Activated CD4-positive, alpha-beta T cell treated with anti-CD3 and anti-CD28 coated beads, Interleukin-2, amount 50 U/mL, for 24 hours (primary cell): ENCODE measurements around the gene COL4A4.
"Not testable (repeated sequence)": the region's sequence is repeated elsewhere in the genome, so short reads cannot be mapped to it uniquely, and the experiment has no call there.

Source experiments
- DNase-seq, 2 donors: peaks; one replicate each; pipeline ENCODE4 v3.0.0-alpha.2; 2020; ENCODE audit warnings: low read depth in 1 of 2, low spot score in 1 of 2

COL4A4 gene

DNA sequence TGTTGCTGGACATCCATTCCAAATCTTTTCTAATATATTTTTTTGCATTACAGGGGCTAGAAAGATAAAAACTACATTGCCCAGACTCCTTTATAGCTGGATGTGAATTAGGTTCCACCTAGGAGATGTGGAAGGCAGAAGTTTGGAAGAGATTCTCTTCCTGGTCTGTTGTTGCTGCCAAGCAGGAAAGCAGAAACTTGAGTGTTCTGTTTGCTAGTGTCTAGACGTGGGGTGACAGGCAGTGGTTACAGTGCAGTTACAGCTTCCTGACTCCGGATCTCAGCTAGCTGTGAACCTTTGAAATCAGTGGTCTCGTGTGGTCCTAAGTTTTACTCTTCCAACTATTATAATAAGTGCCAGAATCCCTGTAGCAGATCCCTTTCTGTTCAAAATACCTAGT lies 46.2 kb downstream of the COL4A4 start:
- DNase-seq, result no peak

DNA sequence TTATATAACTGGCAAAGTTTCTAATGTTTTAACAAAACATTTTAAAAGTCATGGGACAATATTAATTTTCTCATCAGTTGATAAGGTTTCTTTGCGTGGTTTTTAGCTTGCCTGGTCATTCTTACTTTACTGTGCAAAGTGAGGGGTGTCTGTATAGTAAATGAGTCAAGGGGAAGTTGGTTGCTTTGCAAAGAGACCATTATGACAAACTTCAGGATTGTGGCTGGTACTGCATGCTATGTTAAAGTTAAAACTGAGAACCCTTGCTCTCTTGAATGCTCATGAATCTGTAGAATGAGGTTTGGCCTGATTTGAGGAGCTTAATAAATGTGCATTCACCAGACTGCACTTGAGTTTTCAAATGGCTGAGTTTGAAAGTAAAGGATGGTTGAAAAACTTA lies 47.0 kb downstream of the COL4A4 start:
- DNase-seq, result no peak

DNA sequence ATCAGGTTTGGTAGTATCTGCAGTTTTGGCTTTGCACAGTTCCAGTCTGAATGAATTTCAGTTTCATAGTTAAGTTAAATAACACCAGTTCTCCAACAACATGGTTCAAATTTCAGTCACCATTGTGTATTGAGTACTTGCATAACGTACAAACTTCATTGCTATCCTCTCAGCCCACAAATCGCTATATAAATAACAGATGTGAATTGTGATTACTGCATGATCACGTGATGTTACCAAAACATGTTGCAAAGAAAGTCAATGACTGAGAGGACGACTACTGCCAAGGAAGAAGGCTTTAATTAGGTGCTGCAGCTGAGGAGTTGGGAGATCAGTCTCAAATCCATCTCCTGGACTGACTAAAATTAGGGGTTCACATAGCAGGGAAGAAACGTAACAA lies 48.2 kb downstream of the COL4A4 start:
- DNase-seq, result no peak

DNA sequence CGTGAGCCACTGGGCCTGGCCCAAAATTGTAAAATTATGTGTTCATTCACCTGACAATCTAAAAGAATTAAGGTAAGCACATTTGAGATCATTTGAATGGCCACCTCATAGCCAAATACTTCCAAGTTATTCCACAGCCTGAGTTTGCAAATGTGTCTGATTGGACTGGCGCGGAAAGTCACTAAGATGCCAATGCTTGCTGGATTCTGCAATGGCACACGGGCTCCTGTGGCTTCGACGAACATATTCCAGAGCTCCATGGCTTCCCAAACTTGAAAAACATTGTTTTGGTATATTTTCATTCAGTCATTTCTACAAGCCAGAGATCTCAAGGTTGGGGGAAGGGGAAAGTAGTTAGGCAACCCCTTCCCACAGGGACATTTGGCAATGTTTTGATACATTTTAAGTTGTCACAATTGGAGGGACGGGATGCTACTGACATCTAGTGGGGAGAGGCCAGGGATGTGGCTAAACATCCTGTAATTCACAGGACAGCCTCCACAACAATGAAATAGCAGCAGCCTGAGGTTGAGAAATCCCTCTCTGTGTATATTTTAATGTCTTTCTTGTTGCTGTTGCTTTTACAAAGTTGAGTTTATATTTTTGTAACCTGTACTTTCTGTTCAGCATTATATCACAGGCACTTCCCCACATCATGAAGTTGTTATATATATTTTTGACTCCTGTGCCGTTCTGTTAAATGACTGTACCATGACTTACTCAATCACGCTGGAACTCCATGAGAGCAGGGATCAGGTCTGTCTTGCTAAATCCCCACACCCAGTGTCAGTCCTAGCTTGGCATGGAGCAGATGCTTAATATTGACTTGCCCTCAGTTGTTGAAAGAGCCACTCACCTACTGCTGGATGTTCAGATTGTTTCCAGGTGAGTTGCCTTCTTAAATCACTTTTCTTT lies 56.9 kb downstream of the COL4A4 start:
- peak in 1 of 2 donors; percentile 21 for DNase-seq

DNA sequence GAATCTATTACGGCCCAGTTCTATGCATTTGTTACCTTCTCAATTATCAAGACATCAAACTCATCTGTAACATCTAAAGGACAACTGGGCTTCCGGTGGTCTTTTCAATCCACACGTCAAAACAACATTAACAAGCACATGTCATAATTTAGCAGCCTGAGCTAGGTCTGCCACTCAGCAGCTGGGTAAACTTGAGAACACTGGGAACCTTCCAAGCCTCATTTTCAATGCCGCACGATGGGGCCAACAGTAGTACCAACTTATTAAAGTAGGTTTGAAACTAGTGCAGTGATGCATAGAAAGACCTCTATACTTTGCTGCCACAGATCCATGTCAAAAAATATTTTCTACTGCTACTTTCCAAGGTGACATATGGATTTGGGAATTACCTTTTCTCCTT lies 60.4 kb downstream of the COL4A4 start:
- DNase-seq, result no peak

DNA sequence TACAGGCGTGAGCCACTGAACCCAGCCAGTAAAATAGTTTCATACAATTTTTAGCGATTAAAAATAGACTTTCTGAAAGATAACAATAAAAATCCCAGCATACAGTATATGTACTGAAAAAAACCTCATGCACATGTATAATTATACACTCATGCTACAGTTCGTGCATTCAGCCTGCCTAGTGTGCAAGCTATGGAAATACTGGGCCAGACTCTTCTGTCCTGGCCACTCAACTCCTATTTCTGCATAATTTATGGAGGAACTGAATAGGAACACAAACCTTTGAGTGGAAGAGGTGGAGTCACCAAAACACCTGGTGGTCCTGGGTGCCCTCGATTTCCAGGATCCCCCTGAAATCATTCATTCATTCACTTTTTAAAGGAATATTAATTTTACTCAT lies 64.7 kb downstream of the COL4A4 start:
- no peak for DNase-seq

DNA sequence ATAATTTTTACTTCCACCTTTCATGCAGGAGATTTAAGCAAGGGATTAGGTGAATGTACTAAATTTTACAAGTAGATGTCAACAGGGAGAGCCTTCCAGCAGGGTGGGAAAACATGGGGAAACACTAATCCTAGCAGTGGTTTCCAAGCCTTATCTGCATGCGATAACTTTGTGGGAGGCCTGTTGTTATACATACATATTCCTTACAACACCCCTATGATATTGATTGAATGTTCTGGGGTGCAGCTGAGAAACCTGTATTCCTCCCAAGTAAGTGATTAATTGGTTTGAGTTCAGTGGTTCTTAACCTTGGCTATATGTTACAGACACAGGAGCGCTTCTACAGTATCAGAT lies 65.9 kb downstream of the COL4A4 start:
- DNase-seq, result no peak

DNA sequence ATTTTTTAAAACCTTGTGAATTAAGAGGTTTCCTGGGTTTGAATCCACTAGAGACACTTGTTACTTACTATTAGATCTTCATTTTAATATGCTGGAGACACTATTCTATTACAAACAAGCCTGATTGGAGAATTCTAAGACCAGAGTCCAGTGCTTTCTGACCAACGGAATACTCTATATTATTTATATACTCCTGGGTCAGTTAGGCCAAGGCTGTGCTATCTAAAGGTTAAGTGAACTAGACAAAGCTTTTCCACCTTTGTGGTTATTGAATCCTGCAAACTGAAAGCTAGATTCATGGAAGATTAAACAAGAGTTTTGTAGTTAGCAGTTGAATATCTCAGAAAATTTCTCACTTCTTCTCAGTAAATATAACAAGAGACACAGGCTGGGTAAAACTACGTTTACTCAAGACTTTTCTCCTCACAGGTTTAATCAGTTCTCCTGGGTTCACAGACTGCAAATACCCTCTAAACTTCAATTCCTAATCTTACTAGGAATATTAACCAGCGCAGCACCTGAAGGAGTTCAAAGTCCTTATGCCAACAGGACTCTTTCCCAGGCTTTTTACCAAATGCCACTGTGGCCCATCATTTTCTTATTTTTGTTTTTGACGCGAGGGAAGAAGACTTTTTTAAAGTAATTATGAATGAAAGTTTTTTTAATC lies 66.4 kb downstream of the COL4A4 start:
- no peak for DNase-seq

DNA sequence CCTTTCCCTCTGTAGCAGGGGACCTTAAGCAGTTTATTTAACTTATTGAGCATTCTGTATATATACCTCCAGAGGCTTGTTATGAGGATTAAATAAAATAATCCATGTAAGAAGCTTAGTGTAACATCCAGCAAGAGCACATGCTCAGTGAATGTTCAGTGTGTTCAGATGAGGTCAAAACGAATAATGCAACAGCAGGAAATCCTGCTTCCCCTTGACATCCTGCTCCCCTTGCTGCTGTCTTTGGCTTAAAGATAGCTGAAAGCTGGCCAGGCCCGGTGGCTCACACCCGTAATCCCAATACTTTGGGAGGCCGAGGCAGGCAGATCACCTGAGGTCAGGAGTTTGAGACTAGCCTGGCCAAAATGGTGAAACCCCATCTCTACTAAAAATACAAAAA lies 68.7 kb downstream of the COL4A4 start:
- no peak for DNase-seq

DNA sequence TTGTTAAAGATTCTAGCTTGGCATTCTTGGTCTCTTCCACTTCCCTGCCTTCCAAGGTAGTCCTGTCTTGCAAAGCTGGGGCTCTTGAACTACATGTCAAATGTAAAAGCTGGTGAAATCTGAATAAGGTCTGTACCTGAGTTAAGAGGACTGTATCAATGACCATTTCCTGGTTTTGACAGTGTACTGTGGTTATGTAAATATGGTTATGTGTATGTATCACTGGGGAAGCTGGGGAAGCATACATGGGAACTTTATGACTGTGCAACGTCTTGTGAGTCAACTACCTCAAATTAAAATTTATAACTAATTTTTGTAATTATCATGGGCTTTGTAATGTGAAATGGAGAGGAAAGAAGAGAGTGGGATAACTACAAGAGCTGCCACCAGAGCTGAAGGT lies 81.7 kb downstream of the COL4A4 start:
- no peak for DNase-seq

DNA sequence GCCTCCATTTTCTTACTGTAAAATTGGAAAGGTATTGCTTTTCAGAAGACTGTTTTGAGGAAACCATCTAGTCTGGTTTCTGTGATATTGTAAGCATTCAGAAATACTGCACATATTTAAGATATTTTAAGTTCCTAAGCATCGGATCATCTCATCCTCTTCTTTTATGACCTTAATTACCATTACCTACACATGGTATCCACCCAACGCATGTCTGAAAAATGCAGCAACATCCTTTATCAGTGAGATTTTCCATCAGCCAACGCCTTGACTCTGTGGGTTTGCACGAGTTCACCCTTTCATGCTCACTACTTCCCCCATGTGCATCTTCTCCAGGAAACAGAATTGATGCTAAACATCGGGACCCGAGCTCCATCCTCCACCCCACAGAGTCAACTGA lies 84.3 kb downstream of the COL4A4 start:
- no peak for DNase-seq

DNA sequence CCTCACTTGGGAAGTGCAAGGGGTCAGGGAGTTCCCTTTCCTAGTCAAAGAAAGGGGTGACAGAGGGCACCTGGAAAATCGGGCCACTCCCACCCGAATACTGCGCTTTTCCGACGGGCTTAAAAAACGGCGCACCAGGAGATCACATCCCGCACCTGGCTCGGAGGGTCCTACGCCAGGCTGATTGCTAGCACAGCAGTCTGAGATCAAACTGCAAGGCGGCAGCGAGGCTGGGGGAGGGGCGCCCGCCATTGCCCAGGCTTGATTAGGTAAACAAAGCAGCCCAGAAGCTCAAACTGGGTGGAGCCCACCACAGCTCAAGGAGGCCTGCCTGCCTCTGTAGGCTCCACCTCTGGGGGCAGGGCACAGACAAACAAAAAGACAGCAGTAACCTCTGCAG lies 98.9 kb downstream of the COL4A4 start:
- not testable (repeated sequence) for DNase-seq

DNA sequence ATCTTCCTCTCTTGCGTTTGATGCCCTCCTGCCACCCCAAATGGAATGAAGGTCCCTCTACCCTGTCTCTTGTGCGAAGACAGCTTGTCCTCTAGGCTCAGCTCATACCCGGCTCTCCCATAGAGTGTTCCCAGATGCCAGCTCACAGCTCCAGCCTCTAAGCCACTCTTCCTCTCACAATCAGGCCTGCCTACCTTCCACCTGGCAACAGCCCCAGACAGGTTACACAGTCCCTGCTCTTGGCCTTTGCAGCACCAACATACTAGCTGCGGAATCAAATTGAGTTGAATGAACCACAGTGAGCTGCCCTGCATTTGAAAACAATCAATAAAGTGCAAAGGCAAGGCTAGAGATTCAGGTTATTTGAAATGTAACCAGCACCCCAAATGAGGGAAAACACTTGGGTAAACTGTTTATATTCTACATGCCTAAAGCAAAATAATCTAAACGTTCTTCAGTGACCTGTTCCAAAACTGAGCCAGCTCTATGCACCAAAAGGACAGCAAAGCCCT lies 105.1 kb downstream of the COL4A4 start:
- DNase-seq, result no peak

DNA sequence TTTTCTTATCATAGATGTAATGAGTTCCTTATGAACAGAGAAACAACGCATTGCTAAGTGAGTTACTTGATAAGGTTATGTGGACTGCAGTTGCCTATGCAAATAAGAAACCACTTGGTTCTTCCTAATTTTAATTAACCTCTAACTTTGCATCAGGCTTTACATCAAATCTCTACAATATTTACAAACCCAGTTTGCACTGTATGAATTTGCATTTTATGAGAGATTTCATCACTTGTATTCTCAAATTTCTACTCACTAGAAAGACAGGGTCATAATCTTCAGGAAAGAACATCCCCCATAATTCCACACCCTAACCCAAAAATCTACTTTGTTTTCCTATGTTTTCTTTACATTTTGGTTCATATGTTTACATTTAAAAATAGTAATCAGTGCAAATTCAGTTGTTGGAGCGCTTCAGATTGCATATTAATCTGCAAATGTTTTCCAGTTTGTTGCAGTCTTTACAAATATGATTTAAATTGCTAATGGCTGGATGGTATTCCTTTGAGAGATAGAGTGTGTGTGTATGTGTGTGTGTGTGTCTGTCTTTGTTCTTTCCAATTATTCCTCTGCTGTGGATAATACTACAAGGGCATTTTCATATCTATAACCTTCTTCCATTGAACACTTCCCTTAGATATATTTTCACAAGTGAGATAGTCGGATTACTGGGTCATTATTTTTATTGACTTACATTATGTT lies 106.1 kb downstream of the COL4A4 start:
- no peak for DNase-seq

DNA sequence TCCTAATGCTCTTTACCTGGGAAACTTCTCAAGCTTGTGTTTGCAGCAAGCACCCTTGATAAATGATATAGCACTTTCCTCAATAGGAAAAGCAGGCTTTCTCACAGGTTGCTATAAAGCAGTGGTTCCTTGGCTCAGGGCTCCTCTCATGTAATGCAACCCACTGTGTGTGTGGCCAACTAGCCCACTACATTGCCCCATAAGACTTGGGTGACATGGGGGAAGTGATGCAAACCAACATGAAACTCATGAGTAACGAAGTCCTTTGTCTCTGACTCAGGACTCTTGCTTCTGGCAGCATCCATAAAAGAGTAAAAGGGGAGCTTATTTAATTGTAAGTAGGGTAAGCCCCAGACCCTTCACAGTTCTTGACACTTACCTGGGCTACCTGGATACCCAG lies 106.9 kb downstream of the COL4A4 start:
- no peak for DNase-seq

DNA sequence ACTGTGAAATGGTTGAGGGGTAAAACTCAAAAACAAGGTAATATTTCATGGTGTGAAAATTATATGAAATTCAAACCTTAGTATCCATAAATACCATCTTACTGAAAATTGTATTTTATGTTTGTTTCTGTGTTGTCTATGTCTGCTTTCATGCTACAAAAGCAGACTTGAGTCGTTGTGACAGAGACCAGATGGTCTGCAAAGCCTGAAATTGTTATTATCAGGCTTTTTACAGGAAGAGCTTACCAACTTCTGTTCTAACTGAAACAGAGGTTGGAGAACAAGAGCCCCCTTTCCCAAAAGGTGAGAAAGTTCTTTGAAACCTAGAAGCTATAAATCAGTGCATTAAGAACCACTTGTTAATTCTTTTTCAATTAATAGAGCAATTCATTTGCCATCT lies 110.0 kb downstream of the COL4A4 start:
- DNase-seq, result no peak

DNA sequence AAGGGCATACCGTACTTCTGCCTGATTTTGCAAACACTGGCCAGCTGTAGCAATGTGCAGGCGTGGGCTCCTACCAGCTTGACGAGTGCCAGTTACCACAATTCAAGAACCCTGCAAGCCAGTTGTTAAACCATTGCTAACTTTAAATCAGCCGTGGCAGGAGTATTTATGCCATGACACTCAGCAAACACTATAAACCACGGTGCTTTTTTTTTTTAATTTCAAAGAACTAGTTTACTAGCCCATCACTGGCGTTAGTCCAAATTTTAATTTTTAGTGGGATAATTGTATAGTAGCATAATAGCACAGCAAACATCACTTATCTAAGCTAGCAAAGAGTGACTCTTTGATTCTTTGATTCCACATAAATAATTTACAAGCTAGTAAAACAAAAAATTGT lies 111.1 kb downstream of the COL4A4 start:
- DNase-seq, result no peak

DNA sequence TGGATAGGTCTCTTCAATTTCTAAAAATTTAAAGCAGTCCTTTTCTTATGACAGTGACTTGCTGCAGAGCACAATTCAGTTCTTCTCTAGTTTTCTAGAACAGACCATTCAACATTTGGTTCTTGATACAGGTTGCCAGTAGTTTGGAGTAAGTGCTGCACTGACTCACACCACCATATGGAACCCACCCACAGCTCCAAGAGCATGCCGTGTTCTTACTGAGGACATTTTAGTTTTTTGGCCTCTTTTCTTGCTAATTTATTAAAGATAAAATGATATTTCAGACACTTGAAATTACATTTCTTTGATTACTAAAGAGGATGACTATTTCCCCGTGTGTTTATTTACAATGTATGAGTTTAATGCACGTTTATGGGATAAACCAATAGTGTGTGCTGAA lies 120.0 kb downstream of the COL4A4 start:
- DNase-seq, result no peak

DNA sequence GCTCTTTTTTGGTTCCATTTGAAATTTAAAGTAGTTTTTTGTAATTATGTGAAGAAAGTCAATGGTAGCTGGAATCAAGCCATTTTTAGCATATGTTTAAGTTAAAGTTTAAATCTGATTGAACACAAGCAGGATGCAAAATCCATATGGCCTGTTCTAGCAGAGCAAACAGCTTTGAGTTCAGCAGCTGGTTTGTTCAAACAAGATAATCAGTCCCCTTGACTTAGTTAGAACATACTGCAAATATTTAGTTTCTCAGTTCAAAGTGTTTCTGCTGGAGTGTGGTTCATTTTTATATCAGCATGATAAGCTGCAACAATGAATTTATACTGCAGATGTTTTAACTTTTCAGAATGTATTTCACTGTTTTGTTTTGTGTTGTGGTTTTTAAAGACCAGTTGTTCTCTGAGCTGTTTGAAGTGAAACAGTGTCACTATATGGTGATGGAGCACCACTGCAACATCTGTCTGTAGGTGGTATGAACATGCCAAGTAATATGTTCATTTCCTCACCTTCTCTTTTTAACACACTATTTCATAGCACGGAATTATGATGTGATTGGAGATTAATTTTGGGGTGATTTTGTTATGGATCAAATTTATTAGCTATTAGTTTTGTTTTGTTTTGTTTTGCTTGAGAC lies 125.3 kb downstream of the COL4A4 start:
- DNase-seq, result no peak

DNA sequence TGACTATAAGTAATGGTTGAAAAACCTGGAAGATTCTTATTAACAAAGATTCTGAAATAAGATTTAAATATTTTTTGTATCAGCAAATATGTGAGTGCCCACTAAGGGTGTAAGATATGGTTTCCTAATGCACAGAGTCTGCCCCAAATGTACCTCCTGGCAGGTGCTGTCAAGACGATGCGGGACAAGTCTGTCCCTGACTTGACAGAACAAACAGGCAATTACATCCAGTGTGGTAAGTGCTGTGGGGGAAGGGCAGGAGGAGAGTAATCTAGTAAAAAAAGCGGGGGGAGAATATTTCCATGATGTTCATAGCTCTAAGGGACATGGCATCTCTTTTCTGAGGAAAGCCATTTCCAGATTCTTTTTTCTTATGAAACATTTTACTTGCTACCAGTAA lies 127.5 kb downstream of the COL4A4 start:
- DNase-seq, result no peak

DNA sequence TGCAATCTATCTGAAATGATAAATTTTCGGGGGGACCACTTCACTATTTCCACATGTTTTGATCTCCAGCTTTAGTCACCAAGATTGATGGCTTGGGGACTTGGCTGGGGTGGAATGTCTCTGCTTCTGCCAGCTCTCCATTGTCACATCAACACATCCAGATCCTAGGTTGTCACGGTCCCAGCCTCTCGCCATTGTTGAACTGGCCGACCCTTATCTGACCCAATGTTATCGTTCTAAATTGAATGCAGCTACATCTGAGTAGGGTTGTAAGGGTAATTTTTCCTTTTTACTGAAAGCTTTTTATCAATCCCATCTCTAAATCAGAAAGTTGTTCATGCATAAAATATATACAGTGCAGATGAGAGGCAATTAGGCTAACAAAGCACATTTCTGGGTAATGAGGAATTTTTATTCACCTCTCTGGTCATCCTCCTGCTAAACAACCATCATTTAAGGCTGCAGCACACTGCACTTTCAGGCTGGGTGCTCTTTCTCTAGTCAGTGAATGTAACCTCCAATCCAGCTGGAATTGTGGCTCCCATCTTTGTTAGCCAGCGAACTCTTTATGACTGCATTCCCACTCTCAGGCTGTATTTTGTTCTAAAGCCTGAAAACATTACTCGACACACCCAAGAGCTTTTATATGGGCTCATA lies 128.2 kb downstream of the COL4A4 start:
- no peak for DNase-seq
